SKM-1 treated with dmso at 0.1 percent for 144 hours (cell line): ENCODE results near the gene TRIM47.
A peak's percentile ranks its signal among the peaks of the same experiment; 100 is the strongest.

Experiments
- DNase-seq: peaks from one replicate; lab custom pipeline; 2025; ENCODE audit not compliant: unreplicated experiment; lab: John Stamatoyannopoulos, UW

Gene TRIM47

GRCh38 chr17:75878174-75878998 lies at the start of gene TRIM47:
TRIM47 (minus strand) TSS chr17:75878581; CDS start chr17:75878548, 33 bp downstream.
- no peak for DNase-seq

- DNase-seq: peak; percentile 29
Measured at GRCh38 chr17:75927286-75927922, 49.0 kb upstream of the TRIM47 start.

- DNase-seq: no peak
Measured at GRCh38 chr17:75926456-75926855, 48.1 kb upstream of the TRIM47 start.

GRCh38 chr17:75925912-75926311 lies 47.5 kb upstream of the TRIM47 start:
- DNase-seq: no peak

- no peak for DNase-seq
Measured at GRCh38 chr17:75925103-75925502, 46.7 kb upstream of the TRIM47 start.

- no peak for DNase-seq
Measured at GRCh38 chr17:75922963-75923874, 44.8 kb upstream of the TRIM47 start.

- DNase-seq: no peak
Measured at GRCh38 chr17:75922173-75922961, 44.0 kb upstream of the TRIM47 start.

GRCh38 chr17:75921596-75921995 lies 43.2 kb upstream of the TRIM47 start:
- no peak for DNase-seq

- no peak for DNase-seq
Measured at GRCh38 chr17:75920045-75920560, 41.7 kb upstream of the TRIM47 start.

- DNase-seq: no peak
Measured at GRCh38 chr17:75919611-75920010, 41.2 kb upstream of the TRIM47 start.

GRCh38 chr17:75917917-75918445 lies 39.6 kb upstream of the TRIM47 start:
- DNase-seq: no peak

GRCh38 chr17:75917141-75917916 lies 38.9 kb upstream of the TRIM47 start:
- DNase-seq: no peak

GRCh38 chr17:75915268-75915667 lies 36.9 kb upstream of the TRIM47 start:
- DNase-seq: no peak

- no peak for DNase-seq
Measured at GRCh38 chr17:75914643-75915267, 36.4 kb upstream of the TRIM47 start.

GRCh38 chr17:75913537-75914210 lies 35.3 kb upstream of the TRIM47 start:
- DNase-seq: no peak

- no peak for DNase-seq
Measured at GRCh38 chr17:75910699-75911098, 32.3 kb upstream of the TRIM47 start.

- DNase-seq: no peak
Measured at GRCh38 chr17:75909812-75910274, 31.5 kb upstream of the TRIM47 start.
